HG03571 (cell line): Measurements from ENCODE around the gene VEGFD.

Experiments used
- ATAC-seq: cut with Tn5 transposase; IDR thresholded peaks from one replicate; pipeline ENCODE4 v1.9.1; 2021; ENCODE audit not compliant: unreplicated experiment

The VEGFD gene, protein sequence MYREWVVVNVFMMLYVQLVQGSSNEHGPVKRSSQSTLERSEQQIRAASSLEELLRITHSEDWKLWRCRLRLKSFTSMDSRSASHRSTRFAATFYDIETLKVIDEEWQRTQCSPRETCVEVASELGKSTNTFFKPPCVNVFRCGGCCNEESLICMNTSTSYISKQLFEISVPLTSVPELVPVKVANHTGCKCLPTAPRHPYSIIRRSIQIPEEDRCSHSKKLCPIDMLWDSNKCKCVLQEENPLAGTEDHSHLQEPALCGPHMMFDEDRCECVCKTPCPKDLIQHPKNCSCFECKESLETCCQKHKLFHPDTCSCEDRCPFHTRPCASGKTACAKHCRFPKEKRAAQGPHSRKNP

DNA sequence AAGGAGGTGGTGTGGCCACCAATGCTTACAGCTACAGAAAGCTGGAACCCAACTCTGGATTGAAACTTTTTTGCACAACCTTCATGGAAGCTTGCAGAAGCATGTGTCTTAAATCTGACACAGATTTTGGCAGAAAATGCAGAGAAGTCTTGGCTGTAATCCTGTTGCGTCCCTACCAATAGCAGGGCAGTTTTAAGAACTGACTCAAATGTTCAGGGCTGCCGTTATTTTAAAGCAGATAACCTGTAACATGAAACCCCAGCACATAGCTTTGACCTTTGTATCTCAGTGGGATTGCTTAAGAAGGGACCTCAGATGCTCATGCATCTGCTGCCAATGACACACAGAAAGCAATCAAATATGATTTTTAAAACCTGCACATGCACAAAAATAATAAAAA is at the start of gene VEGFD:
VEGFD (minus strand) TSS at position 110 of the 400 bp plus-strand sequence. CDS start 467 bp downstream, outside the sequence.
- no peak for ATAC-seq

DNA sequence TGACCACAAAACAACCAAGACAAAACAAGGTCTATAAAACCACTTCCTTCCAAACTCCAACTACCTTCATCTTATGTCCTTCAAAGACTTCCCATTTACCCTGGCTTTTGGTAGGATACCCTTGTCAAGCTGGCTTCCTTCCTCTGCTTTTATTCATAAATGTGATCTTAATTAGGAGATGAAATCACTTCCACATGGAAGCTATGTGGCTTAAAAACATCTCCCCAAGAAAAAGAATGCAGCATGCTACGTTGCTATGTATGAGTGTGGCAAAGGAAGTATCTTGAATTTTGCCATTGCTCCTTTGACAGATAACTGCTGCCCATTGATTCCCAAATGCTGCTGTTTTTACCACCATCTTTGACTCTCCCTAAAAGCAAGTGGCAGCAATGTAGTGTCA is 46.4 kb upstream of the VEGFD start:
- ATAC-seq, result no peak

DNA sequence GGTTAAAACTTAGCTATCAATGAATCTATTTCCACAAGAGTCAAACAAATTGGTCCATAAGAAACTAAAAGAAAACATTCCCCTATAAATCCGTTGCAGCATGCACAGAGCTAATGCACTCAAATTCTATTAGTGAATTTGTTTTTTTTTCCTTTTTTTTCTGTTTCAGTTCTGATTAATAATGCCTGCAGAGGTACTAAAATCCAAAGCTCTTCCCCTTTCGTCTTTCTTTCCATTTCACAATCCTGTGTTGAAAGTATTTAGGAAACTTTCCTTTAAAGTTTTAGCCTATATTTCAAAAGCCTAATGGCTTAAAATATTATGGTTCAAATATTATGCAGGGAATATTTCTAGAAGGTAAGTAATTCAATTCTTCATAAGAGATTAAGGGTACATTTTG is 45.9 kb upstream of the VEGFD start:
- no peak for ATAC-seq

DNA sequence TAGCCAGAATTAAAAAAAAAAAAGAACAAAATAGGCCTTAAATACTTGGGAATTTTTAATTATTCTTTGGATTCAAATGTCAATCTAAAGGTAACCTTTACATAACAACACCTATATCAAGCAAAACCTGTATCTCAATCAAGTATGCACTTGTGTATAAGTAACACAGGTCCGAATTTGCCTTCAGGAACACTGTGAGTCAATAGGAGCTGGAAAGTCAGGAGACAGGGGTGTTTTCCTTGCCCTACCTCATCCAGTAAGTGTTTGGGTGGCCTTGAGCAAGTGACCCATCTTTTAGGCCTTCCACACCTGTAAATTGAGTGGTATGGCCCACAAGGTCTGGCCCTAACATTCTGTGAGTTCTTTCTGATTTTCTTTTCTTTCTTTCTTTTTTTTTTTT is 40.8 kb upstream of the VEGFD start:
- no peak for ATAC-seq

DNA sequence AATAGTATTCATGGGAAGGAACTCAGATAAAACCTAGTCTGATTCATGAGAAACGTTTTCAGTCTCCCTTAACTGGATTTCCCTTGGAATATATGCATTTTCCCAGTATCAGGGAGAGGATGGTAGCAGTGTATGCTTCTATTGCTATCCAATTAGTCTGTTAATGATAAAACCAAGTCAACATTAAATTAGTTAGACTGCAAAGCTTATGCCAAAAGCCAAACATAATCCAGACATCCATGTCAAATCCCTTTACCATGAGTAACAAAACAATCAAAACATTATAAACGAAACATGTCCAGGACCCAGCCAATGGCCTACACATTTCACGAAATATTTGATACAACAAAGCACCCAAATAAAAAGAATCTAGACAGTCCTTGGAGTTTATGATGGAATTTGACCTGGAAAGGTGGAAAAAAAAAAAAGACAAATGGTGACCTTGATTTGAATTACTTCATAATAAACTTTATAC is 34.5 kb upstream of the VEGFD start:
- no peak for ATAC-seq

- ATAC-seq, result no peak
Measured at GRCh38 chrX:15418041-15418706, 34.0 kb upstream of the VEGFD start.

- ATAC-seq, result no peak
Measured at GRCh38 chrX:15416133-15416993, 32.1 kb upstream of the VEGFD start.

GRCh38 chrX:15413101-15413500 is 28.9 kb upstream of the VEGFD start:
- ATAC-seq, result no peak

GRCh38 chrX:15410947-15411346 is 26.7 kb upstream of the VEGFD start:
- no peak for ATAC-seq

GRCh38 chrX:15410430-15410829 is 26.2 kb upstream of the VEGFD start:
- ATAC-seq, result no peak

- ATAC-seq, result no peak
Measured at GRCh38 chrX:15405846-15406245, 21.6 kb upstream of the VEGFD start.

DNA sequence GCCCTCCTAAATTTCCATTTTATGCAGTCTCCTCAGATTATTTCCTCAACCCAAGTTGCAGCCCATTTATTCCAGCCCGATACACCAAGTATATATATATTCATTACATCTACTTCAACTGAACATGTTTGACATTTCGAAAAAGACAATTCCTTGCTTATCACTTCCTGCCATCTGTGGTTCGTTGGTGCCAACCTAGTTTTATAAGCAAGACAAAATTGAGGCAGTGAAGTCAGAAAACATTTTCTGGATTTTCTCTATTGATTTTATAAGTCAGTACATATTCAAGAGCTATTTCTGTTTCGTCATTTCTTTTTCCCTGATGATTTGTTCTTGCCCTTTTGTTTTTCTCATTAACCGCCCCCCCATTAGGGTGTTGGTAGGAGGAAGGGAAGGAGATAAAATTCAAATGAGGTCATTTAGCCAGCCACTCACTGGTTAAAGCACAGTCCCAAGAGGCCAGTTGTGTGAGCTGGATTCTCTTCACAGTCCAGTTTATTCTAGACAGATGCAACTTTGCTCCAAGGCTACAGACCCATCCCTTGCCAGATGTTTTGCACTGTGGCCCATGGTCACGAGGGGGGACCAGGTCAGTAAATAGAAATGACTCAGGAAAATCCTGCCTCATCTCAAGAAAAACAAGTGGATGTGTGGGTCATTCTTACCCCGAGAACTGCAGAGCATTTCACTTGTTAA is 20.3 kb upstream of the VEGFD start:
- ATAC-seq, result no peak

GRCh38 chrX:15401378-15401777 is 17.2 kb upstream of the VEGFD start:
- no peak for ATAC-seq

GRCh38 chrX:15399962-15400391 is 15.8 kb upstream of the VEGFD start:
- ATAC-seq, result no peak

DNA sequence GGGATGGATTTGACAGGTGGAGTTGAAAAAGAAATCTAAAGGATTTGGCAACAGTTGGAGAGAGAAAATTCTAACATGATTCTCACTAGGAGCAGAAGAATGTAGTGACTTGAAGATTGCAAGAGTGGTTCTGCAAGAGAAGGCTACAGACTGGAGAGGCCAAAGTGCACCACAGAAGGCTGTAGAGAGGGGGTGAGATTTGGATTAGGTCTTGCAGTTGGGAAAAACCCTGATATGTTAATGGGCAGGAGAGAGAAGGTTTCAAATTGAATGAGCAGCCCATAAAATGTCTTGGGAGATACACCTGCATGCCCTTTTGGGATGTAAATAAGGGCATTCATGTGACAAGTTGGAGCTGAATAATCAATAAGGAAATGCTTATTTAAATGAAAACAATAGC is 14.7 kb upstream of the VEGFD start:
- ATAC-seq, result no peak

GRCh38 chrX:15395789-15396188 is 11.6 kb upstream of the VEGFD start:
- ATAC-seq, result no peak

DNA sequence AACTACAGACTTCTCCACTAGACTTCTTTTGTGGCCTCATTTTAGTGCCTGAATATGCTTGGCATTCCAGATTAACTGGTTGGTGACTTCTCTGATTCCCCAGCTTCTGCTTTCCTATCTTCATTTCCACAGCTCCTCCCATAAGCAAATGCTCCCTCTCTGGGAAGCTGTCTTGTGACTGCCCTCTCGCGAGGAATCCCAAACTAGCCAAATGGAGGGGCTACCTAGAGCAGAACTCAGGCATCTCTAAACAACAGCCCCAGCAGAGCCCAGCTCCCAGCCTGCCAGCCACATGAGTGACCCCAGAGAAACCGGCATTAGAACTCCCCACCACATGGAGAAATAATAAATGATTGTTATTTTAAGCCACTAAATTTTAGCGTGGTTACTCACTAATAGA is 7.6 kb upstream of the VEGFD start:
- ATAC-seq, result no peak

DNA sequence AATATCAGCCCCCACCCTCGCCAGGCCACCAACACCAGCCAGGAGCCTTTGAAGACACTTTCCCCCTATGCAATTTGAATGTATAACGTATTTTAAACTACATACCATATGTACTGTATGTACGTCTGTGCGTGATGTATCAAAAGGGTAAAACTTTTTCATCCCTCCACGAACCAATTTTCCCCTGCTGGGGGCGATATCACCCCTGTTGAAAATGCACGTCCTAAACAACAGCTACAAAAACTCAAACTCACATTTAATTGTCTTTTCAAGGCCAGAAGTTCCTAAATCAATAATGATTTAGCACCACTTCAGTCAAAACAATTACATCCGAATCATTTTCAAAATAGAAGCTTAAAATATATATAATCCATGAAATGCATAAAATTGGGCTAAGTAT is 1.4 kb downstream of the VEGFD start:
- ATAC-seq, result no peak

GRCh38 chrX:15376956-15377355 is 7.3 kb downstream of the VEGFD start:
- no peak for ATAC-seq

- ATAC-seq, result no peak
Measured at GRCh38 chrX:15373976-15374375, 10.2 kb downstream of the VEGFD start.
